Stimulated activated CD8-positive, alpha-beta memory T cell treated with anti-CD3 and anti-CD28 coated beads, Interleukin-15, amount 100 ng/mL, for 24 hours (primary cell): ENCODE data around the gene IQCK.

Experiments
- DNase-seq: peaks from one replicate; pipeline ENCODE4 v3.0.0-alpha.2; 2020; ENCODE audit warnings: low read depth

The IQCK gene

DNA sequence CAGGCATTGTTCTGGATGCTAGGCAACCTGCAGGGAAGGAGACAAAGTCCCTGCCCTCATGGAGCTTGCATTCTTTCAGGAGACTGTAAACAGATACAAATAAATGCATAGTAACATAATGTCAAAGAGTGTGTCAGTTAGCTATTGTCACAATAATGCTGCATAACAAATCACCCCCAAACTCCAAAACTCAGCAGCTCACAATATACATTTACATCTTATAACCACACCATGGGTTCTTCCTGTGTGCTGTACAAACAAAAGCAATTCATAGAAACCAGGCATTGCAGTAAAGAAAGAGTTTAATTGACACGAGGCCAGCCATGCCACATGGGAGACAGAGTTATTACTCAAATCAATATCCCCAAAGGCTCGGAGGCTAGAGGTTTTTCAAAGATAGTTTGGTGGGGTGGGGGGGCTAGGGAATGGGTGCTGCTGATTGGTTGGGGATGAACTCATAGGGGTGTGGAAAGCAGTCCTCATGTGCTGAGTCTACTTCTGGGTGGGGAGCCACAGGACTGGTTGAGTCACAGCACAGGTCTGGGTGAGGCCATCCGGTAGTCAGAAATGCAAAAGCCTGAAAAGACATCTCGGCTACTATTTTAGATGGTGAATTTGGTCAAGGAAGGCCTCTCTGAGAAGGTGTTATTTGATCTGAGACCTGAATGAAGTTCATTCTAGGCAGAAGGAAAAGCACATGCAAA lies 87.5 kb downstream of the IQCK start:
- no peak for DNase-seq

DNA sequence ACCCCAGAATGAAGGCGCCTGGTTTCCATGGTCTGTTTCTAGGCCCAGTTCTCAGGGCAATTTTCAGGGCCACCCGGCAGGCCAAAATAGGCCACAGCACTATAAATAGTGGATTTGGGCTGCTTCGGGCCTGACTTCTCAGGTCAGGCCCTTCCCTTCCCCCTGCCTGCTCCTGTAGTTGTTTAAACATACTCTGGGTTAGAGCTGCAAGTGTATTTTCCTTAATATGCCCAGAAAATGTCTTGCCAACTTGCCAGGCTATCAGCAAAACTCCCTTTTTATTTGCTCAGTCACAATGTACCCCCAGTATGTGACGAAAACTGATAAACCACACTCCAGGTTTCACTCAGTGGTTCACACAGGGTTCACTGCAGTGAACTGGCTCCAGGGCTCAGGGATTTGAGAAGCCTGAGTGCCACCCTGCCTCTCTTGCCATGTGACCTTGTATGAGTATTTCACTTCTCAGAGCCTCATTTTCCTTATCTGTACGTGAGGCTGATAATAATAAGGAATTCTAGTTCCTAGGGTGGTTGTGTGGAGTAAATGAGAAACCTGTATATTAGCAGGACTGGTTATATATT lies 90.1 kb downstream of the IQCK start:
- no peak for DNase-seq

- no peak for DNase-seq
Observed at GRCh38 chr16:19809121-19809635, 91.1 kb downstream of the IQCK start.

GRCh38 chr16:19809693-19810092 lies 91.6 kb downstream of the IQCK start:
- no peak for DNase-seq

DNA sequence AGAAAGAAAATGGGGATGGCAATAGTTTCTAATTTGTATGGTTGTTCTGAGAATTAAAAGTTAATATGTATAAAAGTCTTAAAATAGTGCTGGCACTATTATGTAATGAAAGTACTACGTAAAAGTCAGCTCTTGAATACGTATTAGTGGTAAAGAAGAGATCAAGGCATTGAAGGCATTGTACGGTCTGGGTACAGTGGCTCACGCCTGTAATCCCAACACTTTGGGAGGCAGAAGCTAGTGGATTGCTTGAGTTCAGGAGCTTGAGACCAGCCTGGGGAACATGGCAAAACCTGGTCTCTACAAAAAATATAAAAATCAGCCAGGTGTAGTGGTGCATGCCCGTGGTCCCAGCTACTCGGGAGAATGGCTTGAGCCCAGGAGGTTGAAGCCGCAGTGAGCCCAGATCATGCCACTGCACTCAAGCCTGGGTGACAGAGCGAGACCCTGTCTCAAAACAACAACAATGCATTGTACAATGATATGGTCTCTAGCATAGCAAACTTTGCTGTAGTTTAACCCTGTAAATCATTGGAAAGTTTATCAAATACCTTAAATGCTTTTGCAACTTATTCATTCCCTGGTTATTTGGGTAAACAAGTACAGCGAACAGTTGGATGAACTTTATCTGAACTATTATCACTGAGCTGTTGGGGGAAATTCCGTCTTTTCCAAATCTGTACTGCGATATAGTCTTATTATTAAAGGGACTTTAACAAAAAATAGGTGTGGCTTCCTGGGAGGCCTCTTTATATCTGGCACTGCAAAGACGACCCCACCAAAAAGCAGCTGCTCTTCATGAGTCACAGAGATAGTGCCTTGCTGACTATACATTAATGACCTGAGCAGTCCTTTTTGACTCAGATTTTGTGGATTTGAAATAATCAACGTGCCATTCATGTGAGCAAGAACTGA lies 93.0 kb downstream of the IQCK start:
- DNase-seq: no peak

- no peak for DNase-seq
Observed at GRCh38 chr16:19812986-19813385, 94.9 kb downstream of the IQCK start.

GRCh38 chr16:19815418-19815817 lies 97.3 kb downstream of the IQCK start:
- DNase-seq: no peak

GRCh38 chr16:19817122-19817521 lies 99.1 kb downstream of the IQCK start:
- no peak for DNase-seq

DNA sequence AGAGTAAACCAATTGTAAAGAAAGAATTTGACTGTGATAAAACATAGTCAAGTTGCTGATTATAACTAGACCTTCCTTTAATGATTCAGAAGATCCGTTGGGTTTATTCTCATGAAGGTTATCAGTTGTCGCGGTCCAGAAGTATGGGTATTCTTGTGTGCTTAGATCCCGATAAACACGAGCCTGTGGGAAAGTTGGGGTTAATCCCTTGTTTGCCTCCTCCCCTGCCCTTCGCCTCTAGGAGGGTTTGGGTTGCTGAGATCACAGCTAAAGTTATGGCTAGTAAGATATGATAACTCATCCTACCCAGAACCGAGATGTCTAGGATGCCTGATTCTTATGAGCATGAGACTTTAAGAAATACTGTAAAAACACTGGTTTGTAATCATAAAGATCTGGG lies 99.8 kb downstream of the IQCK start:
- no peak for DNase-seq

GRCh38 chr16:19822533-19822932 lies 104.5 kb downstream of the IQCK start:
- no peak for DNase-seq

GRCh38 chr16:19823322-19823721 lies 105.3 kb downstream of the IQCK start:
- DNase-seq: no peak

- no peak for DNase-seq
Observed at GRCh38 chr16:19824216-19824615, 106.1 kb downstream of the IQCK start.

DNA sequence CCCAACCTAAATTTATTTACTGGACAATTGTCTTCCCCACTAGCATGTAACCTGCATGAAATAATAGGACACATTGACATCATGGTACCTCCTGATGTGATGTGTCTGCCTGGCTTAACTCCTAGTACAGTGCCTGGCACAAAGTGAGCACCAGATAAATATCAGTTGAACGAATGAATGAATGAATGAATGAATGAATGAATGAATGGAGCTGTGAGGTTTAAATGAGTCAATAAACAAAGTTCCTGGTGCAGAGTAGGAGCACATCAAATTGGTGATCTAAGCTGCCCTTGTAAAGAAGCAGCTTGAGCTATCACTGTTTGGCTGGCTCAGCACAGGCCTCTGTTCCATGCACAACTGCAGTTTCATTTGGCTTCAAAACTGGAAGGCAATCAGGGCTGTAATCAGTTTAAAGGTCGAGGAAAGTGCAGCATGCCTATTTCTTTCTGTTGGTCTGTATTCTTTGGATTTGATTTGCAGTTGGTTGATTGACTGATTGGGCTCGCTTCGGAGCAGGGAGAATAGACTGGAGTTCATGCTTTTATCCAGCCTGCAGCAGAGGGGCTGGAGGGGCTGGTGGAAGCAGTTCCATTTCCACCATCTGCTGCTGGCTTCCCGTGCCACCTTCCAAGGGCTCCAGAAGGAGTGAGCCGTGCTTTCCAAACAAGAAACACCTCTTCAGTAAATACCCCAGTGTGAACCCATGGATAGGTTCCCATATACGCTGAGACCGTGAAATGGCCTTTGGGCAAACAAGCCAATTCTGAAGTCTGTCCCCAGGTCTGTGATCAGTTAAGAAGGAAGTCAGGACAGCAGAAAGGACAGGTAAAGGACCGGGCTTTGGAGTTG lies 112.0 kb downstream of the IQCK start:
- no peak for DNase-seq

GRCh38 chr16:19830902-19831560 lies 113.0 kb downstream of the IQCK start:
- DNase-seq: no peak

DNA sequence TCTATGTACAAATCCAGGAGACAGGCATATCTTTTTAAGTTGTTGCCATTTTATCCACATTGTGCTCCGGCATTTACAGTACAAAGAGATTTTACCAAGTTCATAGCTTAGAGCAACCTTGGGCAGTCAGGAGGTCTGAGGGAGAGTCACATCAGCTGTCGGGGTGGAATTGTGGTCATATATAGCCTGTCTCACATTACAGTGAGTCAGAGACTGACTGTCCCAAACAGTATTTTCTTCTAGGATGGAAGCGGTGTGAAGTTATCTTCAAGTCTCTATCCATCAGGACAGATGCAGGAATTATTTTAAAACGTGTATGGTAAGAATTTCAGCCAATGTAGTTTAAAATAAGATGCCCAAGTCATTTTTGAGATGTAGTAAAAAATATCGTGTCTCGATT lies 113.6 kb downstream of the IQCK start:
- DNase-seq: no peak

- no peak for DNase-seq
Observed at GRCh38 chr16:19833176-19833575, 115.1 kb downstream of the IQCK start.

- DNase-seq: no peak
Observed at GRCh38 chr16:19833581-19833980, 115.5 kb downstream of the IQCK start.

GRCh38 chr16:19835196-19835595 lies 117.1 kb downstream of the IQCK start:
- no peak for DNase-seq

- DNase-seq: no peak
Observed at GRCh38 chr16:19835968-19836421, 117.9 kb downstream of the IQCK start.

GRCh38 chr16:19837331-19837980 lies 119.4 kb downstream of the IQCK start:
- no peak for DNase-seq
